ENCODE measurements around the gene HELB.

The HELB gene

DNA sequence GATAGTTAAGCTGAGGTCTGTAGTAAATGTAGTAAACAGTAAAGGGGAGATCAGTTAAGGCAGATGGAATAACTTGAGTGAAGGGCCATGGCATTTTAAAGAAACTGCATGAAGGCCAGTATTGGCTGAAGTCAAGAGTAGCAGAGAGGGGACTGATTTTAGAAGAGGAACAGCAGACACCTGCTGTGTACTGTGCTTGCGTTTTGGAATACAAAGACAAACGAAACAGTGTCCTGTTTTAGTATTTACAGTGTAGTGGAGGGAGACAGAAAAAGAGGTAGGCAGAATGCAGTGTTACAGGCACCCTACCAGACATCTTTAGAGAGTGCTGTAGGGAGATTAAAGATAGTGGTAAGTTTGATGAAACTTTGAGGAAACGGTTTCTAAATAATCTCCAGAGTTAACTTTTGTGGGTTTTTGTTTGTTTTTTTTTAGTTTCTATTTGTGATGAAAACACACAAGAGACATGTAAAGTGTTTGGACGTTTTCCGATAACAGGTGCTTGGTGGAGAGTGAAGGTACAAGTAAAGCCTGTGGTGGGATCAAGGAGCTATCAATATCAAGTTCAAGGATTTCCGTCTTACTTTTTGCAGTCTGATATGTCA is 2.1 kb downstream of the HELB start:
- no peak for DNase-seq

DNA sequence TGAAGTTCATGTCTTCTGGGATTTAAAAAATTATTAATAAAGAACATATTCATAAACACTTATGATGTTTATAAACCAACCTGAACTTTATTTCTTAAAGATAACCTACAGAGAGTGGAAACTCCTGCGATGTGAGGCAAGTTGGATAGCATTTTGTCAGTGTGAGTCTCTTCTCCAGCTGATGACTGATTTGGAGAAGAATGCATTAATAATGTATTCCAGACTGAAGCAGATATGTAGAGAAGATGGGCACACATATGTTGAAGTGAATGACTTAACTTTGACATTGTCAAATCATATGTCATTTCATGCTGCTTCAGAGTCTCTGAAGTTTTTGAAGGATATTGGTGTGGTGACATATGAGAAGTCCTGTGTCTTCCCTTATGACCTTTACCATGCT is 7.3 kb downstream of the HELB start:
- no peak for DNase-seq

GRCh38 chr12:66312189-66312588 is 9.9 kb downstream of the HELB start:
- no peak for DNase-seq

- no peak for DNase-seq
Measured at GRCh38 chr12:66314278-66314677, 12.0 kb downstream of the HELB start.

GRCh38 chr12:66319266-66319954 is 17.1 kb downstream of the HELB start:
- DNase-seq = no peak

DNA sequence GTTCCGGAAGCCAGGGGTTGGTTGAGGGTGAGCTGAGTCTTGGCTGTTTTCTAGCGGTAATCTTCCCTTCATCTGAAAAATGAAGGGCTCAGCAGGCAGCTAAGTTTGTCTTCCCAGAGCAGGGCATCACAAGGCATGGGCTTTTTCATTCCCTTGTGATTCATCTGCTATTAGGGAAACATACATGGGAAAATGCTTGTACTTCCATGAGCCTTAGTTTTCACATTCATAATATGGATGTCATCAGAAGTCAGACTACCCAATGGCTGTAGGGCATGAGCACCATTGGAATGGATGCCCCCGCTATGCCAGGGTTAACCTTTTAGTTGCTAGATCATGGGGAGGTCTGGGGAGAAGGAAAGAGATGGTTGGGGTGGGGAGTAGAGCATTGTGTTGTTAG is 18.7 kb downstream of the HELB start:
- peak; percentile 28 to 56 for DNase-seq

DNA sequence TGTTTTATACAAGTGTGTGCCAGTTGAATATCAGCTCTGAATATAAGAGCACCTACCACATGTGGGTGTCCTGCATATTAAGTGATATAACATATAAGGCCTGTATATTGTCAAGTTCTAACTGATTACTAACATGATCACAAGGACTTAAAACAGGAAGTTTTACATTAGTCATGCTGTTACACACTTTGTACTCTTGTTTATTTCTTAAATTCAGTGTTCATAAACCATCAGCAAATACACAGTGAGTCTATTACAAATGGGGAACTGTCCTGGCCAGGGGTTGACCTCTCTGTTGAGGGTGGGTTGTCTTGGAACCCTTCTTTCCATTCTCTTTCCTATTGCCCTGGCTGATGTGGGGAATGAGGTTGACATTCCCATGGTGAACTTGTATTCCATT is 19.1 kb downstream of the HELB start:
- DNase-seq = peak; percentile 81 to 95

GRCh38 chr12:66323017-66323416 is 20.7 kb downstream of the HELB start:
- DNase-seq = no peak

- no peak for DNase-seq
Measured at GRCh38 chr12:66329941-66330340, 27.6 kb downstream of the HELB start.

DNA sequence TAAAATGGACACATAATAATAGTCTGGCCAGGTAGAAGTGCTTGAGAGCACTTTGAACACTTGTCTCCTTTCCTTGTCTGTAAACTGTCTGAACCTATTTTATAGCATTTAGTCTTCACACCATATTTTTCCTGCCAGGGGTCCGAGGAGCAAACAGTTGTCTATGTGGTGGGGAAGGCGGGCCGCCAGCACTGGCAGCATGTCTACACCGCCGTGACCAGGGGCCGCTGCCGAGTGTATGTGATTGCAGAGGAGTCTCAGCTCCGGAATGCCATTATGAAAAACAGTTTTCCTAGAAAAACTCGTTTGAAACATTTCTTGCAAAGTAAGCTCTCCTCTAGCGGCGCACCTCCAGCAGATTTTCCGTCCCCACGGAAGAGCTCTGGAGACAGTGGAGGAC is 28.7 kb downstream of the HELB start:
- no peak for DNase-seq

- DNase-seq = no peak
Measured at GRCh38 chr12:66331814-66332213, 29.5 kb downstream of the HELB start.

- no peak for DNase-seq
Measured at GRCh38 chr12:66335746-66336145, 33.5 kb downstream of the HELB start.

- DNase-seq = no peak
Measured at GRCh38 chr12:66337381-66338010, 35.2 kb downstream of the HELB start.

DNA sequence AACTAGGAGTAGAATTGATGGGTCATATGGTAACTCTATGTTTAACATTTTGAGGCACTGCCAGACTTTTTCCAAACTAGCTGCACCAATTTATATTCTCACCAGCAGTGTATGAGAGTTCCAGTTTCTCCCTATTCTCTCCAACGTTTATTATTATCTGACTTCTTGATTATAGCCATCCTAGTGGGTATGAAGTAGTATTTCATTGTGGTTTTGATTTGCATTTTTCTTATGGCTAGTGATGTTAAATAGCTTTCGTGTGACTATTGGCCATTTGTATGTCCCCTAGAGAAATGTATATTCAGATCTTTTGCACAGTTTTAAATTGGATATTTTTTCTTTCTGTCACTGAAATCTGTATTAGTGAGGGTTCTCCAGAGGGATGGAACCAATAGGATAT is 37.8 kb downstream of the HELB start:
- DNase-seq = no peak

DNA sequence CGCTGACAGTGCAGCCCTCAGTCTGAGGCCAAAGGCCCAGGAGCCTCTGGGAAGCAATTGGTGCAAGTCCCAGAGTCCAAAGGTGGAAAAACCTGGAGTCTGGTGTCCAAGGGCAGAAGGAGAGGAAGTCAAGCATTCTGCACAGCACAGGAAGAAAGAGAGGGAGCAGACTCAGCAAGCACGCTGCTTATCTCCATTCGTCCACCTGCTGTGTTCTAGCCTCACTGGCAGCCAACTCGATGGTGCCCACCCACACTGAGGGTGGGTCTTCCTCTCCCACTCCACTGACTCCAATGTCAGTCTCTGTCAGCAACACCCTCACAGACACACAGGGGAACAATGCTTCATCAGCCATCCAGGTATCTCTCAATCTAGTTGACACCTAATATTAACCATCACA is 38.8 kb downstream of the HELB start:
- DNase-seq = no peak

DNA sequence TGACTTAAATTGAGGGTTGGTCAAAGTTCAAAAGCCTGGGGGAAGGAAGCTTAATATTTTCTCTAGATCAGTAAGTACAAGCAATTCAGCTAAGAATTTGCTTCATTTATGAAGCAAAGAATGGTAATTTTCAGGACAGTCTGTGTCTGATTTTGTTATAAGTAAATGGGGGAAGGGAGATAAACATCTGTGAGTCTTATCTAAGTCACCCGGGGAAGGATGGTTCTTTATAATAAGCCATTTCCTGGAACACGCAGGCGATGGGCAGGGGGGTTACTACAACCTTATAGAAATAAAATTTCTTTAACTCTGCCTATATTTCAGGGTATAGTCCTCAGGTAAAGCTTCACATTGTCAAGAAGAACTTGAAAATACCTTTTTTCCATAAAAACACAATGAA is 42.9 kb downstream of the HELB start:
- no peak for DNase-seq

DNA sequence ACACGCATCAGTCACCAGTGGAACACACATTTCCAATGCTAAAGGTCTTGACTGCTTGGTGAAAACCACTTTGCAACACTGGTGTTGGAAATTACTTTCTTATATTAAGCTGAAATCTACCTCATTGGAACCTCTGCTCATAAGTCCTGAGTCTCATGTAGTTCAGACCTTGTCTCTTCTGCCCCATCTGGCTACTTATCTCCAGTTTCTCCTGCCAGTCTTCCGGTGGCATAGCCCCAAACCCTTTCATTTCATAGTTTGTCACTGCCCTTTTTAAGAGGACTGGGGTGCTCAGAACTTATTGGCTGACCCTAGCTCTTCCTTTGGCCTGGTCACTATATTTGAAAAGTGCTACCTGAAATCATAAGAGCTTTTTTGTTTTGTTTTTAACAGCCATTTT is 43.7 kb downstream of the HELB start:
- DNase-seq = no peak

GRCh38 chr12:66351301-66351700 is 49.0 kb downstream of the HELB start:
- no peak for DNase-seq

DNA sequence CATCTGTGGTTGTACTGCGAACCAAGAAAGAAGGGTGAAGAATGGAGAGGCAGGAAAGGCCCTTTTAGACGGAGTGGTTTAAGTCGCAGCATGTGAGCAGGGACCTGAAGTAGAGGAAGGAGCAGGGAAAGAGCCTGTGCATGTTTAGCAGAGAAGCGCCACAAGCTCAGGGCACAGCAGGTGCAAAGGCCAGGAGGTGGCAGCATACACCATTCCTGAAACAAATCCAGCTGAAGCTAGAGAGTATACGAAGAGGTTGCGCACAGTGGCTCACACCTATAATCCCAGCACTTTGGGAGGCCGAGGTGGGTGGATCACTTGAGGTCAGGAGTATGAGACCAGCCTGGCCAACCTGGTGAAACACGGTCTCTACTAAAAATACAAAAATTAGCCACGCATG is 49.9 kb downstream of the HELB start:
- DNase-seq = peak; percentile 13 to 40

- no peak for DNase-seq
Measured at GRCh38 chr12:66352899-66353298, 50.6 kb downstream of the HELB start.

DNA sequence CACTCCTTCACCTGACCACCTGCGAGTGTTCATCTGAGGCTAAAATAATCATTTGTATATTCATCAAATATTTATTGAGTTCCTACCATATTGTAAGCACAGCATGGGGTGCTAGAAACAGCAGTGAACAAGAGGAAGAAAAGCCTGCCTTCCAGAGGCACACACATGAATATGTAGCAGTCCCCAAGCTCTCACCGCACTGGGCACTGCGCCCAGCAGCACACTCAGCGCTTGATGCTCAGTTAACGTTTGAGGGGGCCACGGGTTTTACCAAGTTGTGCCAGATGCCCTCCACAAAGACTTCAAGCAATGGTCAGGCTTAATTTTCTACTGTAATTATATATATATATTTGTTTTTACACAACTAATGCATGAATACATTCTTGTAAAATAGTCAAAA is 52.0 kb downstream of the HELB start:
- no peak for DNase-seq

- DNase-seq = no peak
Measured at GRCh38 chr12:66359300-66359699, 57.0 kb downstream of the HELB start.

DNA sequence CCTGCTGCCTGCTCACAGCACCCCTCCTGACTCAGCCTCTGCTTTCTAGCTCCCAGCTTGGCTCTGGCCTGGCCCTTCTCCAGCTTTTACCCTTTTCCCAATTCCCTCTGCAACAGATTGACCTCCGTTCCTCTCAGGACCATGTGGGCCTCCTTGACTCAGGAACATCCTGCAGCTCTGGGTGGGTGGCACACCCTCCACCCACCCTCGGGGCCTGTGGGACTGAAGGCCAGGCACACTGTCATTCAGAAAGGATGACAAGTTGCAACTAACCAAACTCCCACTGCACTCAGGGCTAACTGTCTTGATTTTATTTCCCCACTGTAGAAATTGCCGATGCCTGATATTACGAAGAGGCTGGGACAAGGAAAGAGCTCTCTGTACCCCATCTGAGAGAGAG is 59.4 kb downstream of the HELB start:
- peak in 1 of 2 donors; percentile 7 for DNase-seq

GRCh38 chr12:66365718-66366490 is 63.6 kb downstream of the HELB start:
- DNase-seq = peak; percentile 55 to 60
